MM.1S (cell line): ENCODE data around the gene FBXL5.

Source experiments
- DNase-seq: peaks from one replicate; pipeline ENCODE4 v3.0.0-alpha.2; 2015
- H2AFZ ChIP-seq: fragments of 300-600 bp; sonication (generic); 2 replicates; pipeline ENCODE4 v1.6.0; 2016; ENCODE audit warnings: antibody characterized with exemption, low read length
- H3F3A ChIP-seq: fragments of 300-600 bp; sonication (generic); 2 replicates; pipeline ENCODE4 v1.6.1; 2016; ENCODE audit warnings: mild to moderate bottlenecking, antibody characterized with exemption, low read length, moderate library complexity, mixed read lengths; ENCODE audit not compliant: insufficient read depth
- H3K27ac ChIP-seq: fragments of 300-600 bp; sonication (generic); 2 replicates; pipeline ENCODE4 v1.5.1; 2016; ENCODE audit warnings: mild to moderate bottlenecking, low read length
- H3K27me3 ChIP-seq: fragments of 300-600 bp; sonication (generic); replicated peaks from 2 replicates; pipeline ENCODE4 v1.6.0; 2016; ENCODE audit warnings: low read length; ENCODE audit not compliant: insufficient read depth
- H3K36me3 ChIP-seq: fragments of 300-600 bp; sonication (generic); replicated peaks from 2 replicates; pipeline ENCODE4 v1.6.1; 2016; ENCODE audit warnings: mild to moderate bottlenecking, low read length, mixed read lengths; ENCODE audit not compliant: insufficient read depth
- H3K4me1 ChIP-seq: fragments of 300-600 bp; sonication (generic); 2 replicates; pipeline ENCODE4 v1.6.1; 2016; ENCODE audit warnings: low read length, mixed read lengths
- H3K4me2 ChIP-seq: fragments of 300-600 bp; sonication (generic); 2 replicates; pipeline ENCODE4 v1.6.0; 2016; ENCODE audit warnings: low read depth, low read length
- H3K4me3 ChIP-seq: fragments of 300-600 bp; sonication (generic); 2 replicates; pipeline ENCODE4 v1.5.1; 2016; ENCODE audit warnings: low read length, mixed read lengths
- H3K79me2 ChIP-seq: fragments of 300-600 bp; sonication (generic); 2 replicates; pipeline ENCODE4 v1.6.1; 2016; ENCODE audit warnings: mixed run types, low read length, mixed read lengths
- H3K9ac ChIP-seq: fragments of 300-600 bp; sonication (generic); 2 replicates; pipeline ENCODE4 v1.6.1; 2016; ENCODE audit warnings: low read length, mixed read lengths
- H3K9me2 ChIP-seq: fragments of 300-600 bp; sonication (generic); replicated peaks from 2 replicates; pipeline ENCODE4 v1.6.1; 2016; ENCODE audit warnings: mild to moderate bottlenecking, low read length, mixed read lengths; ENCODE audit not compliant: insufficient read depth
- H3K9me3 ChIP-seq: fragments of 300-600 bp; sonication (generic); replicated peaks from 2 replicates; pipeline ENCODE4 v1.6.1; 2016; ENCODE audit warnings: mild to moderate bottlenecking, low read length, mixed read lengths; ENCODE audit not compliant: insufficient read depth
- H4K20me1 ChIP-seq: fragments of 300-600 bp; sonication (generic); 2 replicates; pipeline ENCODE4 v1.6.1; 2016; ENCODE audit warnings: mild to moderate bottlenecking, low read length, moderate library complexity, mixed read lengths; ENCODE audit not compliant: insufficient read depth
- CTCF ChIP-seq: fragments of 300-600 bp; sonication (generic); IDR thresholded peaks from 2 replicates; pipeline ENCODE4 v1.5.1; 2016; ENCODE audit warnings: antibody characterized with exemption, low read length, mixed read lengths
- EZH2 ChIP-seq: fragments of 300-600 bp; sonication (generic); optimal IDR thresholded peaks from 2 replicates; pipeline ENCODE3; 2017; ENCODE audit warnings: low read depth, mild to moderate bottlenecking, antibody characterized with exemption, low read length, mixed read lengths
- EZH2phosphoT487 ChIP-seq: fragments of 300-600 bp; sonication (generic); IDR thresholded peaks from 2 replicates; pipeline ENCODE4 v1.6.1; 2018; ENCODE audit warnings: antibody characterized with exemption, low read length

The FBXL5 gene

GRCh38 chr4:15668566-15669435 is 13.6 kb upstream of the FBXL5 start:
- Histone ChIP-seq H3K27me3 (no peaks in the 10 kb centered on the region), H3K4me1 (peaks cover 7% of the 10 kb centered on the region), H3K36me3 (no peaks in the 10 kb centered on the region), H2AFZ (no peak overlapping the region), H3F3A (no peaks in the 10 kb centered on the region), H3K79me2 (no peaks in the 10 kb centered on the region), H3K4me3 (no peak overlapping the region), H3K9me3 (no peaks in the 10 kb centered on the region), H4K20me1 (no peaks in the 10 kb centered on the region), H3K27ac (no peak overlapping the region), H3K9ac (no peak overlapping the region), H3K4me2 (no peak overlapping the region), H3K9me2 (no peaks in the 10 kb centered on the region)
- no peak for DNase-seq
- TF ChIP-seq CTCF (no peak), EZH2 (no peak), EZH2phosphoT487 (no peak)

GRCh38 chr4:15667006-15667405 is 11.8 kb upstream of the FBXL5 start:
- H3K9me2 ChIP-seq: no peaks in the 10 kb centered on the region
- DNase-seq: no peak
- H2AFZ ChIP-seq: no peak overlapping the region
- no peak overlapping the region for H3K4me3 ChIP-seq
- H3K4me2 ChIP-seq: no peak overlapping the region
- peaks cover 7% of the 10 kb centered on the region for H3K4me1 ChIP-seq
- no peaks in the 10 kb centered on the region for H3K27me3 ChIP-seq
- no peak overlapping the region for H3K9ac ChIP-seq
- TF ChIP-seq EZH2 (no peak), EZH2phosphoT487 (no peak), CTCF (no peak)
- no peaks in the 10 kb centered on the region for H4K20me1 ChIP-seq
- H3K36me3 ChIP-seq: no peaks in the 10 kb centered on the region
- no peak overlapping the region for H3K27ac ChIP-seq
- H3K9me3 ChIP-seq: no peaks in the 10 kb centered on the region
- no peaks in the 10 kb centered on the region for H3K79me2 ChIP-seq
- H3F3A ChIP-seq: no peaks in the 10 kb centered on the region

- Histone ChIP-seq H3K9me2 (no peaks in the 10 kb centered on the region), H3F3A (no peaks in the 10 kb centered on the region), H3K4me2 (no peak overlapping the region), H3K27me3 (no peaks in the 10 kb centered on the region), H3K9me3 (no peaks in the 10 kb centered on the region), H3K36me3 (no peaks in the 10 kb centered on the region), H2AFZ (no peak overlapping the region), H4K20me1 (no peaks in the 10 kb centered on the region), H3K4me3 (no peak overlapping the region), H3K9ac (no peak overlapping the region), H3K27ac (no peak overlapping the region), H3K4me1 (peaks cover 7% of the 10 kb centered on the region), H3K79me2 (no peaks in the 10 kb centered on the region)
- DNase-seq: peak; percentile 27
- TF ChIP-seq EZH2phosphoT487 (no peak), CTCF (no peak), EZH2 (no peak)
Measured at GRCh38 chr4:15665753-15666365, 10.7 kb upstream of the FBXL5 start.
